BE2C (cell line): ENCODE measurements around the gene WWOX.

Experiments
- DNase-seq: peaks from one replicate; pipeline ENCODE4 v3.0.0-alpha.2; 2020
- H3K27me3 ChIP-seq: fragments of 250-450 bp; sonication (Bioruptor Pico); 2 replicates; pipeline ENCODE4 v1.5.1; 2020; ENCODE audit warnings: mild to moderate bottlenecking
- H3K36me3 ChIP-seq: fragments of 250-450 bp; sonication (Bioruptor Pico); 2 replicates; pipeline ENCODE4 v1.5.1; 2020; ENCODE audit warnings: mild to moderate bottlenecking
- H3K4me1 ChIP-seq: fragments of 250-450 bp; sonication (Bioruptor Pico); 2 replicates; pipeline ENCODE4 v1.5.1; 2020
- H3K4me3 ChIP-seq: 2 replicates; pipeline ENCODE4 v1.5.1; 2011; ENCODE audit warnings: low read depth, low read length
- H3K9me3 ChIP-seq: fragments of 250-450 bp; sonication (Bioruptor Pico); 2 replicates; pipeline ENCODE4 v1.5.1; 2020
- TF ChIP-seq, protein P1 (sequence below): IDR thresholded peaks from 2 replicates; pipeline ENCODE4 v1.5.1; 2012; ENCODE audit warnings: mild to moderate bottlenecking, low read depth, low read length

The WWOX gene

DNA sequence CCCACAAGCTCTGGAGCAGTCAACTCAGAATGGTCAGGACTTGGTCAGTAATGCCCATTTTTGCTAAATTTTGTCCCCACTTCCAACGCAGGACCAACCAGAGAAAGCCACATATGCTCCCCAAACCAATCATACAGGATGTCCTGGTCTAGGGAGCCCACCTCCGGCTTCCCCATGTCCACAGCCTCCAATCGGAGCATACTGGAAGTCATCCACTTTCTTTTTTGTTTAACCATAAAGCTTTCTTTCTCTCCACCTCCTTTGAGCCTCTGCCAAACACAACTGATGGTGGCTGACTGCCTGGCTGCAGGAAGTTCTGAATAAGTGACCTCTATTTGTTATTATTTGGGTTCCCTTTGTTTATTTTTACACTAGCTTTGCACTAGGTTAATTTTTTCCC lies 549.1 kb downstream of the WWOX start:
- no peaks in the 10 kb centered on the region for H3K4me1 ChIP-seq
- H3K9me3 ChIP-seq = no peaks in the 10 kb centered on the region
- H3K27me3 ChIP-seq = no peaks in the 10 kb centered on the region
- TF ChIP-seq, protein P1, sequence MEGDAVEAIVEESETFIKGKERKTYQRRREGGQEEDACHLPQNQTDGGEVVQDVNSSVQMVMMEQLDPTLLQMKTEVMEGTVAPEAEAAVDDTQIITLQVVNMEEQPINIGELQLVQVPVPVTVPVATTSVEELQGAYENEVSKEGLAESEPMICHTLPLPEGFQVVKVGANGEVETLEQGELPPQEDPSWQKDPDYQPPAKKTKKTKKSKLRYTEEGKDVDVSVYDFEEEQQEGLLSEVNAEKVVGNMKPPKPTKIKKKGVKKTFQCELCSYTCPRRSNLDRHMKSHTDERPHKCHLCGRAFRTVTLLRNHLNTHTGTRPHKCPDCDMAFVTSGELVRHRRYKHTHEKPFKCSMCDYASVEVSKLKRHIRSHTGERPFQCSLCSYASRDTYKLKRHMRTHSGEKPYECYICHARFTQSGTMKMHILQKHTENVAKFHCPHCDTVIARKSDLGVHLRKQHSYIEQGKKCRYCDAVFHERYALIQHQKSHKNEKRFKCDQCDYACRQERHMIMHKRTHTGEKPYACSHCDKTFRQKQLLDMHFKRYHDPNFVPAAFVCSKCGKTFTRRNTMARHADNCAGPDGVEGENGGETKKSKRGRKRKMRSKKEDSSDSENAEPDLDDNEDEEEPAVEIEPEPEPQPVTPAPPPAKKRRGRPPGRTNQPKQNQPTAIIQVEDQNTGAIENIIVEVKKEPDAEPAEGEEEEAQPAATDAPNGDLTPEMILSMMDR = no peak
- no peak for DNase-seq
- no peak overlapping the region for H3K4me3 ChIP-seq
- no peaks in the 10 kb centered on the region for H3K36me3 ChIP-seq

DNA sequence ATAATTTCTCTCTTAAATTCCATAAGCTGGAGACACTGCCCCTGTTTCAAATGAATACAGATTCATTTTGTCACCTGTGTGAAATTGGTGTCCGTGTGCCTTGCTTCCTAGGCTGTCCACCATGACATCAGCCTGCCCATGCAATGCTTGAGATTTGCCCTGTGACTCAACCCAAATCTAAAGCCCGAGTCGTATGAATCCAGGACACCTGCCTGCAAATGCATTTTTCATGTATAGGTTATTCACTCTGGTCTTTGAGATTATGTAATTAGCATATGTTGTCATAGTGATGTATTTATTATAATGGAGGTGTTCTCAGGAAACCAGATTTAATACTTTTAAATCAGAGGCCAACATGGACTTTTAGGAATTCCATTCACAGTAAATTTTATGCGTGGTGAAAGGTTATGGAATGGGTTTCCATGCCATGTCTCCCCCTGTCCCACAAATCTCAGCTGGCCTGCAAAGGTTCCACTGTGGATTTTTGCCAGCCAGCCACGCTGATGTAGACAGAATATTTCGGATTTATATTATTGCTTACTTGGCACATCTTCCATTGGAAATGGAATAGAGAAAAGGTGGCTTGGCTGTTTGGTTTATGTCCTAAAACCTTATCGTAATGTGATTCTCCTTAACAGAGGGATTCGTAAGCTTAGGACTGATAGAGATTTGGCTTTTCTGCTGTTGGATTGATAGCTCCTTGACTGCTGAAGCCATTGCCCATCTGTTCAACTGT lies 551.1 kb downstream of the WWOX start:
- TF ChIP-seq, protein P1 = no peak
- DNase-seq = no peak
- Histone ChIP-seq H3K27me3 (no peaks in the 10 kb centered on the region), H3K4me1 (no peaks in the 10 kb centered on the region), H3K36me3 (no peaks in the 10 kb centered on the region), H3K9me3 (no peaks in the 10 kb centered on the region), H3K4me3 (no peak overlapping the region)

DNA sequence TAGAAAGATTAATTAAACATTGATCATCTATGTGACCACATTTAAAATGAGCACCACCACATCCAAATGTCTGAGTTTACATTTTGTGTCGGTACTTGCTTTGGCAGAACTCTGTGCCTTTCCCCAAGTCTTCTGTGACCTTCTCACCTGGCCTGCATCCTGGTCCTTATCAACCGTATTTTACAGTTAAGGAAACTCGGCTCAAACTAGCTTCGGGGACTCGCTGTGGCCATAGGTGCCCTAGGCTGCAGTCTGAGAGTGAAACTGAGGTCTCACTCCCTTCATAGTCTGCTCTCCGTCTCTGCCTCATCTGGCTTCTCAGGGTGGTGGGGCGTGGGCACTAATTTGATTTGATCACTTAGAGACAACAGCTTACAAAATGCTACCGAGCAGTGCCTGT lies 555.5 kb downstream of the WWOX start:
- H3K36me3 ChIP-seq = no peaks in the 10 kb centered on the region
- TF ChIP-seq, protein P1 = no peak
- no peaks in the 10 kb centered on the region for H3K4me1 ChIP-seq
- H3K4me3 ChIP-seq = no peak overlapping the region
- no peak for DNase-seq
- no peaks in the 10 kb centered on the region for H3K27me3 ChIP-seq
- H3K9me3 ChIP-seq = no peaks in the 10 kb centered on the region

DNA sequence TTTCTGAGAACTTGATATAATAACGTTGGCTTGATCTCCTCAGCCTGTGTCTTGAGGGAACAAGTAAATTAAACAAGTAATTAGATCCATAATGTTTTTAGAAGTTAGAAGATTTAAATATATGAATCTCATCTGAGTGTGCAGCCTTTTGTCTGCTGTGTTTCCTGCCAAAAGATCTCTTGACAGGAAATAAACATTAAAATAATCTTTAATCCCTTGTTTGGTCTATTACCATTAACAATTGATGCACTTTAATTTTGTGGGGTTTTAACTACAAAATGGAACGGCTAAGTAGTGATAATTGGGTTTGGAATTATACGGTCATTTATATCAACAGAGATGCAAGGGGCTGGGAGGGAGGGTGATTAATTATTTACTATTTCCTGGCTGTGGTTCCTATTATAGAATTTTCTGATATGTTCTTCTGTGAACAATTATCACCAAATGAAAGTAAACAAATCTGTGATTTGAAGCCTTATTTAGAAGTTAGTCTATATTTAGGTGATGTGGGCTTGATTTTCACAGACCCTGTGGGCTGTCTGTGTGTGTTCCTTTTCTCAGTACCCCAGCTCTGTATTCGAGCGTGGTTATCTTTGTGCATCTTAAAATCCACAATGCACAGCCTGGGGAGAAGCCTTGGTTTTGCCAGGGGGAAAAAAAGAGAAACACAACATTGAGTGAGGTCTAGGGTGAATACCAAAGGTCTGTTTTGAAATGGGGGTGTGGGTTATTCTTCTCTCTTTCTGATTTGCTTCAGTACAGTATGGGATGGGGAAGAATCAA lies 556.1 kb downstream of the WWOX start:
- DNase-seq = no peak
- H3K9me3 ChIP-seq = no peaks in the 10 kb centered on the region

DNA sequence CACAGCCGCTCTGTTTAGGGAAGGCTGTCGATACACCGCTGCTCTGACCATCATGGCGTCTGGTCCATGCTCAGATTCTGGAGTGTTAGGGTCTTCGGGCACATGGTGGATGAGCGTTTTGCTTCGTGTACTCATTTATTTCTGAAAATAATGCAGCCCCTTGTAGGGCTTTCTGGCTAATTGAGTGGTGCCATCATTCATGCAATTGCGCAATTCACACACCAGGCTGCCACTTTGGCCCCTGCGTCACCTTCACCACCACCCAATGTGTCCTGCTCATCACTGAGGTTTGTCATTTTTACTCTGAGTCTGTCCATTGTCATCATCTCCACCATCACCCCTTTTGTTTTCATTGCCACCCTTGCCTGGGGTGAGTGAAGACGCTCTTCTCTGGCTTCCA lies 557.4 kb downstream of the WWOX start:
- TF ChIP-seq, protein P1 = no peak
- Histone ChIP-seq H3K4me1 (no peaks in the 10 kb centered on the region), H3K4me3 (no peak overlapping the region), H3K27me3 (no peaks in the 10 kb centered on the region), H3K36me3 (no peaks in the 10 kb centered on the region), H3K9me3 (no peaks in the 10 kb centered on the region)
- DNase-seq = no peak

More for the DNA sequence above, 556.1 kb downstream of the WWOX start:
- TF ChIP-seq, protein P1 = no peak
- no peaks in the 10 kb centered on the region for H3K27me3 ChIP-seq
- no peaks in the 10 kb centered on the region for H3K4me1 ChIP-seq
- H3K36me3 ChIP-seq = no peaks in the 10 kb centered on the region
- no peak overlapping the region for H3K4me3 ChIP-seq

DNA sequence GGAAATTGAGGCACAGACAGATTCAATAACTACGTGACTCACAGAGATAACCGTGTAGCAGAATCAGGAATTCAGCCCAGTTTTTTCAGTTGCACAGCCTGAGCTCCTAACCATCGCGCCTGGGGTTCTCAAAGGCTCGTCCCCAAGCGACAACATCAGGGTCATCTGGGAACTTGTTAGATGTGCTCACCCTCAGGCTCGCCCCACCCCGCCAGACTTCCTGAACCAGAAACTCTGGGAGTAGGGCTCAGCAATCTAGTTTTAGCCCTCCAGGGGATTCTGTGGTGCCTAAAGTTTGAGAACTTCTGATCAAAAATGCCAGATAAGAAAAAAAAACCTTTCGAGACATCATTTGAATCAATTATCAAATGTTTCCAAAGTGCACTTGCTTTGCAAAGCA lies 559.8 kb downstream of the WWOX start:
- Histone ChIP-seq H3K4me1 (no peaks in the 10 kb centered on the region), H3K36me3 (no peaks in the 10 kb centered on the region), H3K4me3 (no peak overlapping the region), H3K27me3 (no peaks in the 10 kb centered on the region), H3K9me3 (no peaks in the 10 kb centered on the region)
- DNase-seq = no peak
- TF ChIP-seq, protein P1 = no peak
